Measurements from ENCODE around the gene CEP89. TPM values are rescaled to one million over a fixed set of nuclear protein-coding genes. Genes with fewer than 3 reads are reported as not detected.

CEP89 gene
- polyA plus RNA-seq, 1 experiment, result 18.3 TPM

DNA sequence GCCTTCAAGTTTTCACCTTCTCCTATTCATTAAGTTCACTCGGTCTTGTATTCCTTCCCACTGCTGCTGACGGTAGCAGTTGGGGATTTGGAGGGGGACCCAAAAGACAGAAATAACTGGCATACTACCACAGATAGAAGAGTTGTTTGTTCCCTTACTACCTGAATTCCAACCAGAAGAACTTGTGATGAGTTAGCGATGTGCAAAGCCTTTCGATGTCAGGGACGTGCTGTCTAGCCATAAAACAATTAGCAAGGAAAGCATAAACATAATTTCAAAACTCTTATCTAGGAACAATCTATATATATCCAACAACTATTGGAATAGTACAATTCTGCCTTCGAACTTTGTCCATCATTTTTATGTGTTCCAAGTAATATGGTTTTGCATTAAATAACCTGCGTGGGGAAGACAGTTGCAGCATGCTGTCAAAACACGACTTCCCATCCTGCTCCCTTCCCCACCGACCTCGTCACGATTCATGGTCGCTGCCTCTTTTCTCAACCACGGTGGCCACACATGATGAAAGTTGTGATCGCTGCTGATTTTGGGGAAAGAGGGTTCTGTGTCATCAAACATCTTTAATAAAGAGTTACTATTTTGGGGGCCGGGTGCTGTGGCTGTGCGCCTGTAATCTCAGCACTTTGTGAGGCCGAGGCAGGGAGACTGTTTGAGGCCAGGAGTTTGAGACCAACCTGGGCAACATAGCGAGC, 98.4 kb downstream of the CEP89 start:
- Histone ChIP-seq H3K4me3 (ENCODE audit: low read depth, low read length) (no peak overlapping the region), H3K36me3 (ENCODE audit: control insufficient read depth, insufficient read depth, low read length) (no peaks in the 10 kb centered on the region), H3K27me3 (ENCODE audit: control insufficient read depth, insufficient read depth, low read length) (peaks cover 5% of the 10 kb centered on the region)
- POLR2A ChIA-PET, result no interaction called here
- DNase-seq (ENCODE audit: low read depth), result no peak
- CTCF ChIA-PET, result interaction anchor here (1.1 kb wide), 1 partner anchor 15 kb away, joined by 4 read pairs; no protein-coding TSS in a partner anchor
- no peak for TF ChIP-seq CTCF (IDR thresholded peaks at IDR 0.05; ENCODE audit: insufficient read depth, low read depth, low read length)

DNA sequence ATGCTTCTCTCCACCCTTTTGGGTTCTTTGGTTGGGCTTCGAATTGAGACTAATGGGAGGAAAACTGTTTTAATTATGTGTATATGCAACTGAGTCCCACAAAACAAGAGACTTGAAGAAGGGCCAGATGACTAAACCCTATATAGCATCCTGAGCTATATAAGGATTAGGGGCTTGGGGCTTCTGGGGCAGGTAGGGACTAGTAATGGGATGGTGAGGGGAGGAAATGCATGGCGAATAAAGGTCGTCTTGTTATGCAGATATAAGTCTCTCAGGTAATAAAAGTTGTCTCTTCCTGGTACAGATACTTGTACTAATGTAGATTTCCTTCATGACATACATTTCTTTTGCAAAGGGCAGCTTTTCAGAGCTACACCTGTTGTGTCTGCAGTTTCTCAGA, 99.4 kb downstream of the CEP89 start:
- Histone ChIP-seq H3K4me3 (ENCODE audit: low read depth, low read length) (no peak overlapping the region), H3K36me3 (ENCODE audit: control insufficient read depth, insufficient read depth, low read length) (no peaks in the 10 kb centered on the region), H3K27me3 (ENCODE audit: control insufficient read depth, insufficient read depth, low read length) (peaks cover 5% of the 10 kb centered on the region)
- CTCF ChIA-PET, result interaction anchor here (1.1 kb wide), 1 partner anchor 16 kb away, joined by 4 read pairs; no protein-coding TSS in a partner anchor
- no peak for DNase-seq (ENCODE audit: low read depth)
- POLR2A ChIA-PET, result no interaction called here
- TF ChIP-seq CTCF (IDR thresholded peaks at IDR 0.05; ENCODE audit: insufficient read depth, low read depth, low read length), result no peak

GRCh38 chr19:32870981-32871451, 100.7 kb downstream of the CEP89 start:
- ChIA-PET POLR2A (no interaction called here), CTCF (no interaction called here)

GRCh38 chr19:32869966-32870573, 101.7 kb downstream of the CEP89 start:
- no peak for DNase-seq (ENCODE audit: low read depth)
- no peak for TF ChIP-seq CTCF (IDR thresholded peaks at IDR 0.05; ENCODE audit: insufficient read depth, low read depth, low read length)
- Histone ChIP-seq H3K27me3 (ENCODE audit: control insufficient read depth, insufficient read depth, low read length) (peaks cover 5% of the 10 kb centered on the region), H3K4me3 (ENCODE audit: low read depth, low read length) (no peak overlapping the region), H3K36me3 (ENCODE audit: control insufficient read depth, insufficient read depth, low read length) (no peaks in the 10 kb centered on the region)
- ChIA-PET POLR2A (no interaction called here), CTCF (no interaction called here)

More at GRCh38 chr19:32870981-32871451, 100.7 kb downstream of the CEP89 start:
- Histone ChIP-seq H3K36me3 (ENCODE audit: control insufficient read depth, insufficient read depth, low read length) (no peaks in the 10 kb centered on the region), H3K27me3 (ENCODE audit: control insufficient read depth, insufficient read depth, low read length) (peaks cover 5% of the 10 kb centered on the region), H3K4me3 (ENCODE audit: low read depth, low read length) (no peak overlapping the region)
- DNase-seq (ENCODE audit: low read depth), result no peak
- no peak for TF ChIP-seq CTCF (IDR thresholded peaks at IDR 0.05; ENCODE audit: insufficient read depth, low read depth, low read length)

DNA sequence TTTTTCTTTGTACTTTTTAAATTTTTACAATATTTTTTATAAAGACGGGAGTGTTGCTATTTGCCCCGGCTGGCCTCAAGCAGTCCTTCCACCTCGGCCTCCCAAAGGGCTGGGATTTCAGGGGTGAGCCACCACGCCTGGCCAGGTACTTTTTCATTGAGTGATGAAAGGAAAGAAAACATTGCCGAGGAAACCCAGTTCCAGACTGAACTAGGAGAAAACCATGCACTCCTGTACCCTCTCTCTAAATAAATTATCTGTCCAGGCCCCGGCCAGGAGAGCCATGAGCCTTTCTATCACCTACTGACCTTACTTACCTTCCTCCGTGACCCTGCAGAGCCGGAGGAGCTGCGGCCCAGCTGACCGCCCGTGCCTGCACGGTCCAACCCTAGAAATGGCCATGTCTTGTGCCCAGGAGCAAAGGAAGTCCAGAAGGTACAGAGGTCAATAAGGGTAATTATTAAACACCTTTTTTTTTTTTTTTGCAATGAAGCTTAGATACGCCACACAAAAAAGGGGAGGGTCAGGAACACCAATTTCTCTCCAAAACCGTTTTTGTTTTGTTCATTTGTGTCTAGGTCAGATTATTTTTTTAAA, 102.3 kb downstream of the CEP89 start, which contains the start of gene SLC7A9:
SLC7A9 (minus strand) TSS at position 399 of the 597 bp plus-strand sequence. CDS start 1,233 bp downstream, outside the sequence.
- DNase-seq (ENCODE audit: low read depth), result no peak
- no peak within 1 kb of the TSS for H3K4me3 ChIP-seq (ENCODE audit: low read depth, low read length)
- H3K27me3 ChIP-seq (ENCODE audit: control insufficient read depth, insufficient read depth, low read length), result peaks cover 5% of the 10 kb centered on the region
- TF ChIP-seq CTCF (IDR thresholded peaks at IDR 0.05; ENCODE audit: insufficient read depth, low read depth, low read length), result no peak
- ChIA-PET POLR2A (no interaction called here), CTCF (no interaction called here)
- no peaks in the 10 kb centered on the region for H3K36me3 ChIP-seq (ENCODE audit: control insufficient read depth, insufficient read depth, low read length)

Measured in BJ (cell line).